WTC11 (cell line): Measurements from ENCODE around the gene SPEF1. TPM values are rescaled to one million over a fixed set of nuclear protein-coding genes. Genes with fewer than 3 reads are reported as not detected.
A peak's percentile ranks its signal among the peaks of the same experiment; 100 is the strongest.

Experiments used
- CREB1 ChIP-seq: sonication (generic); formaldehyde crosslinking; IDR thresholded peaks from 2 replicates; pipeline ENCODE4 v1.8.0; 2023; ENCODE audit warnings: mild to moderate bottlenecking, missing genetic modification reagents
- E2F5 ChIP-seq: sonication (generic); formaldehyde crosslinking; IDR thresholded peaks from 2 replicates; pipeline ENCODE4 v1.8.1; 2022; ENCODE audit warnings: mild to moderate bottlenecking, moderate library complexity, missing genetic modification reagents
- EMX1 ChIP-seq: fragments of 250-450 bp; sonication (Bioruptor Pico); IDR thresholded peaks from 2 replicates; pipeline ENCODE4 v1.8.0; 2021; ENCODE audit warnings: mild to moderate bottlenecking
- ERG ChIP-seq: fragments of 250-450 bp; sonication (Bioruptor Pico); IDR thresholded peaks from 2 replicates; pipeline ENCODE4 v1.8.0; 2021; ENCODE audit warnings: mild to moderate bottlenecking
- FOXP1 ChIP-seq: sonication (generic); formaldehyde crosslinking; IDR thresholded peaks from 2 replicates; pipeline ENCODE4 v1.8.0; 2022; ENCODE audit warnings: missing genetic modification reagents, mild to moderate bottlenecking, moderate library complexity, borderline replicate concordance
- FOXP4 ChIP-seq: sonication (generic); formaldehyde crosslinking; IDR thresholded peaks from 2 replicates; pipeline ENCODE4 v1.8.0; 2022; ENCODE audit warnings: mild to moderate bottlenecking, missing genetic modification reagents
- GABPB1 ChIP-seq: sonication (generic); formaldehyde crosslinking; IDR thresholded peaks from 2 replicates; pipeline ENCODE4 v1.8.1; 2023; ENCODE audit warnings: mild to moderate bottlenecking, missing genetic modification reagents
- HMGA2 ChIP-seq: fragments of 250-450 bp; sonication (Bioruptor Pico); IDR thresholded peaks from 2 replicates; pipeline ENCODE4 v1.4.0; 2021; ENCODE audit warnings: mild to moderate bottlenecking, moderate library complexity
- MAX ChIP-seq: sonication (generic); formaldehyde crosslinking; IDR thresholded peaks from 2 replicates; pipeline ENCODE4 v1.8.0; 2022; ENCODE audit warnings: mild to moderate bottlenecking, missing genetic modification reagents
- MYBL2 ChIP-seq: sonication (generic); formaldehyde crosslinking; IDR thresholded peaks from 2 replicates; pipeline ENCODE4 v1.8.1; 2023; ENCODE audit warnings: mild to moderate bottlenecking, moderate library complexity, missing genetic modification reagents
- NFYB ChIP-seq: sonication (generic); formaldehyde crosslinking; conservative IDR thresholded peaks from 2 replicates; pipeline ENCODE4 v1.8.0; 2022; ENCODE audit warnings: low read depth, missing genetic modification reagents
- SP1 ChIP-seq: sonication (generic); formaldehyde crosslinking; conservative IDR thresholded peaks from 2 replicates; pipeline ENCODE4 v1.8.1; 2022; ENCODE audit warnings: missing genetic modification reagents
- STAT6 ChIP-seq: sonication (generic); formaldehyde crosslinking; conservative IDR thresholded peaks from 2 replicates; pipeline ENCODE4 v1.8.1; 2023; ENCODE audit warnings: mild to moderate bottlenecking, low read depth, missing genetic modification reagents, moderate library complexity
- TCF7 ChIP-seq: sonication (generic); formaldehyde crosslinking; IDR thresholded peaks from 2 replicates; pipeline ENCODE4 v1.8.0; 2022; ENCODE audit warnings: mild to moderate bottlenecking, low read depth, missing genetic modification reagents, moderate library complexity
- ZNF138 ChIP-seq: sonication (generic); formaldehyde crosslinking; conservative IDR thresholded peaks from 2 replicates; pipeline ENCODE4 v1.8.1; 2022; ENCODE audit warnings: mild to moderate bottlenecking, moderate library complexity, missing genetic modification reagents
- ZNF219 ChIP-seq: sonication (generic); formaldehyde crosslinking; IDR thresholded peaks from 2 replicates; pipeline ENCODE4 v1.8.0; 2023; ENCODE audit warnings: missing genetic modification reagents, mild to moderate bottlenecking, borderline replicate concordance
- ZNF423 ChIP-seq: fragments of 250-450 bp; sonication (Bioruptor Pico); IDR thresholded peaks from 2 replicates; pipeline ENCODE4 v2.1.2; 2022; ENCODE audit warnings: mild to moderate bottlenecking, moderate library complexity
- ZSCAN18 ChIP-seq: fragments of 250-450 bp; sonication (Bioruptor Pico); IDR thresholded peaks from 2 replicates; pipeline ENCODE4 v2.1.2; 2022; ENCODE audit warnings: mild to moderate bottlenecking, moderate library complexity
- total RNA-seq: library from RNA; stranded (reverse); gene quantifications from 3 replicates; pipeline ENCODE4 v1.2.3, GENCODE V29; 2021
- TF ChIP-seq, protein P1 (sequence below): fragments of 200-600 bp; IDR thresholded peaks from 2 replicates; pipeline ENCODE4 v1.8.0; 2022; ENCODE audit warnings: antibody characterized with exemption
- TF ChIP-seq, protein P2 (sequence below): fragments of 250-450 bp; sonication (Bioruptor Pico); IDR thresholded peaks from 2 replicates; pipeline ENCODE4 v1.9.0; 2021; ENCODE audit warnings: mild to moderate bottlenecking
- TF ChIP-seq, protein P3 (sequence below): sonication (generic); formaldehyde crosslinking; IDR thresholded peaks from 2 replicates; pipeline ENCODE4 v1.8.1; 2023; ENCODE audit warnings: mild to moderate bottlenecking, missing genetic modification reagents, borderline replicate concordance

The SPEF1 gene
- total RNA-seq, 1 experiment from 2014 or later, result 0.72 TPM

DNA sequence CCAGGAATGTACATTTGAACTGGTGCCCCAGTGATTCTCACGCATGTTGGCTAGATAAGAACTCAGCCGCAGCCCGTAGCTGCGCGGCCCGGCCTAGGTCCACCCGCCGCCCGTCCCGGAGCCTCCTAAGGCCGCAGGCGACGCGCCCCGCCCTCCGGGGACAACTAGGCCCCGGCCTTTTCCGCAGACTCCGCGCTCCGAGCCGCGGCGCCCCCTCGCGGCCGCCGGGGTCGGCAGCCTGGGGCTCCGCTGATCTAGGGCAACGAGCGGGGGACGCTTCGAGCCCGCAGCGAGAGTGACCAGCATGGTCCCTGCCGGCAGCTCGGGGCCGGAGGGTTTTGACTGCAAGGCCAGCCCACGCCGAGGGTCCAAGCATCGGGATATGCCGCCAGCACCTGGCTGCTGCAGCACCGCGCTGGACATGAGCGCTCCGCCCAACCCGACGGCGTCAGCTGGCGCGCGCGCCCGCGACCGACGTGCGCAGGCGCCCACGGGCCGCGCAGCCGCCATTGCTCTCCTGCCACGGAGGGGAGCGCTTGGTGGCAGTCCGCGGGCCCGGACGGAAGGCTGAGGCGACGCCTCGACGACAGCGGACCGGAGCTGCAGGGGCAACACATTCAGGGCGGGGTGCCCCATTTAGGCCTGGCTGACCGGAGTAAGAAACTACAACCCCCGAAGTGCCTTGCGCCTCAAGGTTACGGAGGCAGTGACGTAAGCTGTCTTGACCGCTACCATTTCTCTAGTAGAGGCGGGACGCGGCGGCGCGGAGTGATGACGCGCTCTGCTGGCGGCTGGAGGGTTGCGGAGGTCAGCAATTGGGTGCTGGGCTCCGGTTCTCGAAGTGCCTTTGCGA lies 39.0 kb upstream of the SPEF1 start, which contains the start of gene AP5S1 (continued):
- TF ChIP-seq FOXP4 (CRISPR knock-in tag) (peak; percentile 35; the same call in 1 of the 2 replicates), E2F5 (CRISPR knock-in tag) (peak; percentile 79; the same call in 1 of the 2 replicates), ZSCAN18 (no peak), SP1 (CRISPR knock-in tag) (peak; percentile 82), HMGA2 (CRISPR knock-in tag) (no peak), ERG (CRISPR knock-in tag) (no peak), TCF7 (CRISPR knock-in tag) (0 out of 2 replicates have a peak, but pooled peaks have one; percentile 63), FOXP1 (CRISPR knock-in tag) (peak; percentile 57; the same call in 1 of the 2 replicates), CREB1 (CRISPR knock-in tag) (0 out of 2 replicates have a peak, but pooled peaks have one; percentile 8), EMX1 (CRISPR knock-in tag) (no peak), MYBL2 (peak; percentile 52; the same call in 1 of the 2 replicates), STAT6 (CRISPR knock-in tag) (no peak), ZNF138 (no peak), NFYB (CRISPR knock-in tag) (no peak), MAX (CRISPR knock-in tag) (peak; percentile 59; the same call in 1 of the 2 replicates), ZNF423 (no peak), GABPB1 (CRISPR knock-in tag) (peak; percentile 82), ZNF219 (CRISPR knock-in tag) (no peak)
- TF ChIP-seq, protein P1, sequence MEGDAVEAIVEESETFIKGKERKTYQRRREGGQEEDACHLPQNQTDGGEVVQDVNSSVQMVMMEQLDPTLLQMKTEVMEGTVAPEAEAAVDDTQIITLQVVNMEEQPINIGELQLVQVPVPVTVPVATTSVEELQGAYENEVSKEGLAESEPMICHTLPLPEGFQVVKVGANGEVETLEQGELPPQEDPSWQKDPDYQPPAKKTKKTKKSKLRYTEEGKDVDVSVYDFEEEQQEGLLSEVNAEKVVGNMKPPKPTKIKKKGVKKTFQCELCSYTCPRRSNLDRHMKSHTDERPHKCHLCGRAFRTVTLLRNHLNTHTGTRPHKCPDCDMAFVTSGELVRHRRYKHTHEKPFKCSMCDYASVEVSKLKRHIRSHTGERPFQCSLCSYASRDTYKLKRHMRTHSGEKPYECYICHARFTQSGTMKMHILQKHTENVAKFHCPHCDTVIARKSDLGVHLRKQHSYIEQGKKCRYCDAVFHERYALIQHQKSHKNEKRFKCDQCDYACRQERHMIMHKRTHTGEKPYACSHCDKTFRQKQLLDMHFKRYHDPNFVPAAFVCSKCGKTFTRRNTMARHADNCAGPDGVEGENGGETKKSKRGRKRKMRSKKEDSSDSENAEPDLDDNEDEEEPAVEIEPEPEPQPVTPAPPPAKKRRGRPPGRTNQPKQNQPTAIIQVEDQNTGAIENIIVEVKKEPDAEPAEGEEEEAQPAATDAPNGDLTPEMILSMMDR, result peak; percentile 94
- TF ChIP-seq, protein P2, sequence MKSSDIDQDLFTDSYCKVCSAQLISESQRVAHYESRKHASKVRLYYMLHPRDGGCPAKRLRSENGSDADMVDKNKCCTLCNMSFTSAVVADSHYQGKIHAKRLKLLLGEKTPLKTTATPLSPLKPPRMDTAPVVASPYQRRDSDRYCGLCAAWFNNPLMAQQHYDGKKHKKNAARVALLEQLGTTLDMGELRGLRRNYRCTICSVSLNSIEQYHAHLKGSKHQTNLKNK (CRISPR knock-in tag), result no peak
- TF ChIP-seq, protein P3, sequence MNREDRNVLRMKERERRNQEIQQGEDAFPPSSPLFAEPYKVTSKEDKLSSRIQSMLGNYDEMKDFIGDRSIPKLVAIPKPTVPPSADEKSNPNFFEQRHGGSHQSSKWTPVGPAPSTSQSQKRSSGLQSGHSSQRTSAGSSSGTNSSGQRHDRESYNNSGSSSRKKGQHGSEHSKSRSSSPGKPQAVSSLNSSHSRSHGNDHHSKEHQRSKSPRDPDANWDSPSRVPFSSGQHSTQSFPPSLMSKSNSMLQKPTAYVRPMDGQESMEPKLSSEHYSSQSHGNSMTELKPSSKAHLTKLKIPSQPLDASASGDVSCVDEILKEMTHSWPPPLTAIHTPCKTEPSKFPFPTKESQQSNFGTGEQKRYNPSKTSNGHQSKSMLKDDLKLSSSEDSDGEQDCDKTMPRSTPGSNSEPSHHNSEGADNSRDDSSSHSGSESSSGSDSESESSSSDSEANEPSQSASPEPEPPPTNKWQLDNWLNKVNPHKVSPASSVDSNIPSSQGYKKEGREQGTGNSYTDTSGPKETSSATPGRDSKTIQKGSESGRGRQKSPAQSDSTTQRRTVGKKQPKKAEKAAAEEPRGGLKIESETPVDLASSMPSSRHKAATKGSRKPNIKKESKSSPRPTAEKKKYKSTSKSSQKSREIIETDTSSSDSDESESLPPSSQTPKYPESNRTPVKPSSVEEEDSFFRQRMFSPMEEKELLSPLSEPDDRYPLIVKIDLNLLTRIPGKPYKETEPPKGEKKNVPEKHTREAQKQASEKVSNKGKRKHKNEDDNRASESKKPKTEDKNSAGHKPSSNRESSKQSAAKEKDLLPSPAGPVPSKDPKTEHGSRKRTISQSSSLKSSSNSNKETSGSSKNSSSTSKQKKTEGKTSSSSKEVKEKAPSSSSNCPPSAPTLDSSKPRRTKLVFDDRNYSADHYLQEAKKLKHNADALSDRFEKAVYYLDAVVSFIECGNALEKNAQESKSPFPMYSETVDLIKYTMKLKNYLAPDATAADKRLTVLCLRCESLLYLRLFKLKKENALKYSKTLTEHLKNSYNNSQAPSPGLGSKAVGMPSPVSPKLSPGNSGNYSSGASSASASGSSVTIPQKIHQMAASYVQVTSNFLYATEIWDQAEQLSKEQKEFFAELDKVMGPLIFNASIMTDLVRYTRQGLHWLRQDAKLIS (CRISPR knock-in tag), result no peak
